Tibial nerve (tissue), 4 donors: ENCODE data around the gene B3GALT6.

Source experiments
- EP300 ChIP-seq, 2 donors: sonication (generic); formaldehyde crosslinking; IDR thresholded peaks; one replicate each; pipeline ENCODE4 v1.6.1; 2017; ENCODE audit warnings: antibody characterized with exemption in 2 of 2, mild to moderate bottlenecking in 1 of 2
- POLR2A ChIP-seq, 2 donors: fragments of 450-650 bp; IDR thresholded peaks; one replicate each; pipeline ENCODE4 v1.6.1; 2017; ENCODE audit warnings: antibody characterized with exemption in 2 of 2, mild to moderate bottlenecking in 2 of 2, moderate library complexity in 2 of 2
- TF ChIP-seq, protein P1 (sequence below), 5 experiments: fragments of 200-600 bp in 3 of 5; fragments of 450-650 bp in 2 of 5; sonication (generic) in 3 of 5; IDR thresholded peaks; one replicate each; pipeline ENCODE4 v1.5.1; 2016 to 2019; ENCODE audit warnings: antibody characterized with exemption in 5 of 5, mild to moderate bottlenecking in 3 of 5, moderate library complexity in 2 of 5

DNA sequence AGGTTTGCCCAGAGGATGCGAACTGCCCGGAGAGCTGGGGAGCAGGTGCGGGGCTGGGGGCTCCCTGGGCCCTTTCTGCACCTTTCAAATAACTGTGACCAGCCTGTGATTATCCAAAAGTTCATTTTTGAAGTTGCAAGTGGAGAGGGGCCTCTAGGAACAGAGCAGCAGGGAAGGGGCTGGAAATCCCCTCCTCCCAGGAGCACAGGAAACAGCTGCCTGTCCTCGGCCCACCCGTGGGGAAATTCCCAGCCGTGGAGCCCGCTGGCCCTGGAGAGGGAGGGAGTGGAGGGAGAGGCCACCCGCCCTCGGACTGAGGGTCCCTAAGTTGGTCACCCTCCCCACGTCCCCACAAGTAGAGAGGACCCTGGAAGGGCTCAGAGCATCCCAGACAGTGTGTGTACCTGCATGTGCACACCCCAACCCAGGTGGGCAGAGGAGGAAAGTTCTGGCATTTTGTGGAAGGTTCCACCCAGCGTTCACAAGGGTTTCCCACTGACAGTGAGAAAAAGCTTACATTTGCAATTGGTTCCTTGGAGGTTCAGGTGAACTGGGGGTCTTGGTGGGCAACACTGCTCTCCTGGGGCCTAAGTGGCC, 16.9 kb upstream of the B3GALT6 start:
- TF ChIP-seq, protein P1, sequence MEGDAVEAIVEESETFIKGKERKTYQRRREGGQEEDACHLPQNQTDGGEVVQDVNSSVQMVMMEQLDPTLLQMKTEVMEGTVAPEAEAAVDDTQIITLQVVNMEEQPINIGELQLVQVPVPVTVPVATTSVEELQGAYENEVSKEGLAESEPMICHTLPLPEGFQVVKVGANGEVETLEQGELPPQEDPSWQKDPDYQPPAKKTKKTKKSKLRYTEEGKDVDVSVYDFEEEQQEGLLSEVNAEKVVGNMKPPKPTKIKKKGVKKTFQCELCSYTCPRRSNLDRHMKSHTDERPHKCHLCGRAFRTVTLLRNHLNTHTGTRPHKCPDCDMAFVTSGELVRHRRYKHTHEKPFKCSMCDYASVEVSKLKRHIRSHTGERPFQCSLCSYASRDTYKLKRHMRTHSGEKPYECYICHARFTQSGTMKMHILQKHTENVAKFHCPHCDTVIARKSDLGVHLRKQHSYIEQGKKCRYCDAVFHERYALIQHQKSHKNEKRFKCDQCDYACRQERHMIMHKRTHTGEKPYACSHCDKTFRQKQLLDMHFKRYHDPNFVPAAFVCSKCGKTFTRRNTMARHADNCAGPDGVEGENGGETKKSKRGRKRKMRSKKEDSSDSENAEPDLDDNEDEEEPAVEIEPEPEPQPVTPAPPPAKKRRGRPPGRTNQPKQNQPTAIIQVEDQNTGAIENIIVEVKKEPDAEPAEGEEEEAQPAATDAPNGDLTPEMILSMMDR (IDR thresholded peaks at IDR 0.05) = no peak
- TF ChIP-seq EP300 (IDR thresholded peaks at IDR 0.05) (no peak), POLR2A (IDR thresholded peaks at IDR 0.05) (no peak)
